Measurements from ENCODE around the gene CPEB3. TPM values are rescaled to one million over a fixed set of nuclear protein-coding genes. Genes with fewer than 3 reads are reported as not detected.
"Not testable (repeated sequence)": the region's sequence is repeated elsewhere in the genome, so short reads cannot be mapped to it uniquely, and the experiment has no call there.

CPEB3 gene
- total RNA-seq (2022): 2.8 and 4.2 TPM in 2 replicates
- Bru-seq, nascent RNA: percentile 69 among the genes with signal in this experiment
- percentile 54 among the genes with signal in this experiment for BruChase-seq, experiment 1, labeled RNA remaining after a 6-hour chase
- BruChase-seq, experiment 2, labeled RNA remaining after a 2-hour chase: percentile 60 among the genes with signal in this experiment
- long read RNA-seq, partial matches to known transcripts: 0 of 3 reads
- long read RNA-seq, other reads (novel, unspliced or antisense): 3 of 3 reads

- peak within 1 kb of the TSS; percentile 83 for H3K27ac Mint-ChIP-seq (ENCODE audit: low read depth, unreplicated experiment)
- H3K36me3 Mint-ChIP-seq (ENCODE audit: insufficient read depth, unreplicated experiment): peaks cover 13% of the 10 kb centered on the region
- ChIA-PET POLR2A (interaction anchor here (0.6 to 8.1 kb wide), 43 partner anchors 12 to 1180 kb away, joined by 3 to 371 read pairs (median 4); partner anchors contain the start of gene BTAF1), CTCF (interaction anchor here (0.6 to 5.4 kb wide), 27 partner anchors 8 to 299 kb away, joined by 3 to 49 read pairs (median 4); no protein-coding TSS in a partner anchor)
- no peaks in the 10 kb centered on the region for H3K27me3 Mint-ChIP-seq (ENCODE audit: insufficient read depth, unreplicated experiment)
- intact Hi-C loops (cut with micrococcal nuclease): loop anchor here (1.0 kb wide), 4 partner anchors 51 to 204 kb away; no protein-coding TSS in a partner anchor
- H3K9me3 Mint-ChIP-seq (ENCODE audit: unreplicated experiment): no peaks in the 10 kb centered on the region
- peak; percentile 52 for TF ChIP-seq CTCF (IDR thresholded peaks at IDR 0.05; ENCODE audit: unreplicated experiment)
- DNase-seq (ENCODE audit: unreplicated experiment): peak; percentile 96
- peak within 1 kb of the TSS; percentile 90 for H3K4me3 Mint-ChIP-seq (ENCODE audit: unreplicated experiment)
- H3K4me1 Mint-ChIP-seq (ENCODE audit: insufficient read depth, unreplicated experiment): peaks cover 5% of the 10 kb centered on the region
- no TSS peak for BruUV-seq (replicated peaks)
Measured at GRCh38 chr10:92290837-92291615, at the start of gene CPEB3, which contains the start of gene MARCHF5. TSS of gene CPEB3 (minus strand) at chr10:92291078. CDS start at chr10:92240350, 50,728 bp downstream. TSS of gene MARCHF5 (plus strand) at chr10:92291167. CDS start at chr10:92291495, 328 bp downstream.

DNA sequence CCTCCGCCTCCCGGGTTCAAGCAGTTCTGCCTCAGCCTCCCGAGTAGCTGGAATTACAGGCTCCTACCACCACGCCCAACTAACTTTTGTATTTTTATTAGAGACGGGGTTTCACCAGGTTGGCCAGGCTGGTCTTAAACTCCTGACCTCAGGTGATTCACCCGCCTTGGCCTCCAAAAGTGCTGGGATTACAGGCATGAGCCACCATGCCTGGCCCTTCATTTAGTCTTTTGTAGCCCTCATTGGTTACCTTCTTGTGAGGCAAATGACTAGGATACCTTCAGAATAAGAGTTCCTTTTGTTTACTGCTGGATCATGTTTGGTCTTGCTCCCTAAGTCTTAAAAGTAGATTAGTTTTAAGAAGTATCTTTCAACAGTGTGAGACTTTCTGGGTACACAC lies 39.0 kb upstream of the CPEB3 start:
- H3K4me3 Mint-ChIP-seq (ENCODE audit: unreplicated experiment); H3K9me3 Mint-ChIP-seq (ENCODE audit: unreplicated experiment); BruUV-seq (replicated peaks); intact Hi-C loops (cut with micrococcal nuclease); H3K27me3 Mint-ChIP-seq (ENCODE audit: insufficient read depth, unreplicated experiment); H3K36me3 Mint-ChIP-seq (ENCODE audit: insufficient read depth, unreplicated experiment): not testable (repeated sequence)
- ChIA-PET POLR2A (interaction anchor here (1.0 to 2.2 kb wide), 7 partner anchors 9 to 242 kb away, joined by 3 to 24 read pairs (median 5); partner anchors contain the start of genes CPEB3 and MARCHF5), CTCF (interaction anchor here (1.0 to 1.4 kb wide), 3 partner anchors 9 to 242 kb away, joined by 3 to 6 read pairs (median 6); partner anchors contain the start of genes CPEB3 and MARCHF5)
- H3K4me1 Mint-ChIP-seq (ENCODE audit: insufficient read depth, unreplicated experiment): peaks cover 37% of the 10 kb centered on the region
- peak; percentile 76 for DNase-seq (ENCODE audit: unreplicated experiment)
- peak overlapping the region; percentile 80 for H3K27ac Mint-ChIP-seq (ENCODE audit: low read depth, unreplicated experiment)

- intact Hi-C loops (cut with micrococcal nuclease): no loop called here
- CTCF ChIA-PET: no interaction called here
- BruUV-seq (replicated peaks): TSS peak; percentile 41
- H3K9me3 Mint-ChIP-seq (ENCODE audit: unreplicated experiment): no peaks in the 10 kb centered on the region
- no peak overlapping the region for H3K4me3 Mint-ChIP-seq (ENCODE audit: unreplicated experiment)
- H3K4me1 Mint-ChIP-seq (ENCODE audit: insufficient read depth, unreplicated experiment): peaks cover 37% of the 10 kb centered on the region
- H3K27me3 Mint-ChIP-seq (ENCODE audit: insufficient read depth, unreplicated experiment): no peaks in the 10 kb centered on the region
- no peaks in the 10 kb centered on the region for H3K36me3 Mint-ChIP-seq (ENCODE audit: insufficient read depth, unreplicated experiment)
- TF ChIP-seq CTCF (IDR thresholded peaks at IDR 0.05; ENCODE audit: unreplicated experiment): no peak
- peak overlapping the region; percentile 80 for H3K27ac Mint-ChIP-seq (ENCODE audit: low read depth, unreplicated experiment)
- DNase-seq (ENCODE audit: unreplicated experiment): peak; percentile 75
- POLR2A ChIA-PET: no interaction called here
Measured at GRCh38 chr10:92328993-92329392, 38.1 kb upstream of the CPEB3 start.

DNA sequence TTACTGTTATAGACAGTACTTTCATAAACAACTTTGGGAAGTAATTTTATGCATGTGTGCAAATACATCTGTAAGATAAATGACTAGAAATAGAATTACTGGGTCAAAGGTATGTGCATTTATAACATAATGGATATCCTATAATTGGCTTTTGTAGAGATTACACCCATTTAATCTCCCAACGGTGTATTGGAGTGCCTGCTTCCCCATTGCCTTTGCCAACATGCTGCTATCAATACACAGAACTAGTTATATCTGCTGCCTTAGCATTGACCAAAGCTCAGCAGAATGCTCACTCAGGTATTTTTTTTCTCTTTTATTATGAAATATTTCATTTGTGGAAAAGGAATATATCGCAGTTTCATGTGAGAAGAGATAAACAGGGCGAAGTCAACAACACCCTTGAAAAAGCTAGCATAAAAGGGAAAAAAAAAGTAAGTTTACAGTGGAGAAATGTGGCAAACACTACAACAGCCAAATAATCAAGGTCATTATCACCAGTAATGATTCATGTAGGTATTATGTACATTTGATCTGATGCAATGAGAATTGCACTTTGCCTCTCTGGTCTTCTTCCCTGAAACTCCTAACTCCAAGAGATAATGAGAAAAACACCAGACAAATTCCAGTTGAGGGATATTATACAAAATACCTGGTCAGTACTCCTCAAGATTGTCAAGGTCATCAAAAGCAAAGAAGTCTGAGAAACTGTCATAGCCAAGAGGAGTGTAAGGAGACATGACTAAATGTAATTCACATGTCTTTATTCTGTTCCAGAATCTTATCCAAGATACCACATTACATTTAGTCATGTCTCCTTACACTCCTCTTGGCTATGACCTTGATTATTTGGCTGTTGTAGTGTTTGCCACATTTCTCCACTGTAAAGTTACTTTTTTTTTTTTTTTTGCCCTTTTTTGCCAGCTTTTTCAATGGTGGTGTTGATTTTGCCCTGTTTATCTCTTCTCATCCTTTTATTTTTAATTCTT lies 36.9 kb upstream of the CPEB3 start:
- no peaks in the 10 kb centered on the region for H3K27me3 Mint-ChIP-seq (ENCODE audit: insufficient read depth, unreplicated experiment)
- peaks cover 37% of the 10 kb centered on the region for H3K4me1 Mint-ChIP-seq (ENCODE audit: insufficient read depth, unreplicated experiment)
- DNase-seq (ENCODE audit: unreplicated experiment): peak; percentile 35
- peaks cover 10% of the 10 kb centered on the region for H3K36me3 Mint-ChIP-seq (ENCODE audit: insufficient read depth, unreplicated experiment)
- H3K9me3 Mint-ChIP-seq (ENCODE audit: unreplicated experiment): no peaks in the 10 kb centered on the region
- no peak for TF ChIP-seq CTCF (IDR thresholded peaks at IDR 0.05; ENCODE audit: unreplicated experiment)
- no TSS peak for BruUV-seq (replicated peaks)
- no peak overlapping the region for H3K4me3 Mint-ChIP-seq (ENCODE audit: unreplicated experiment)
- POLR2A ChIA-PET: interaction anchor here (0.6 to 3.2 kb wide), 6 partner anchors 16 to 404 kb away, joined by 3 to 25 read pairs (median 4); partner anchors contain the start of genes BTAF1, CPEB3 and MARCHF5
- intact Hi-C loops (cut with micrococcal nuclease): no loop called here
- H3K27ac Mint-ChIP-seq (ENCODE audit: low read depth, unreplicated experiment): peak overlapping the region; percentile 80
- CTCF ChIA-PET: interaction anchor here (0.5 to 0.8 kb wide), 4 partner anchors 18 to 199 kb away, joined by 3 to 5 read pairs (median 4); partner anchors contain the start of genes CPEB3 and MARCHF5
